Activated naive CD8-positive, alpha-beta T cell treated with anti-CD3 and anti-CD28 coated beads, Interleukin-2, amount 50 U/mL, for 16 hours (primary cell): ENCODE results near the gene PCDHB10.
"Not testable (repeated sequence)": the region's sequence is repeated elsewhere in the genome, so short reads cannot be mapped to it uniquely, and the experiment has no call there.

ENCODE experiments used
- DNase-seq: peaks from one replicate; pipeline ENCODE4 v3.0.0-alpha.2; 2020; ENCODE audit warnings: low read depth, low spot score

PCDHB10 gene

DNA sequence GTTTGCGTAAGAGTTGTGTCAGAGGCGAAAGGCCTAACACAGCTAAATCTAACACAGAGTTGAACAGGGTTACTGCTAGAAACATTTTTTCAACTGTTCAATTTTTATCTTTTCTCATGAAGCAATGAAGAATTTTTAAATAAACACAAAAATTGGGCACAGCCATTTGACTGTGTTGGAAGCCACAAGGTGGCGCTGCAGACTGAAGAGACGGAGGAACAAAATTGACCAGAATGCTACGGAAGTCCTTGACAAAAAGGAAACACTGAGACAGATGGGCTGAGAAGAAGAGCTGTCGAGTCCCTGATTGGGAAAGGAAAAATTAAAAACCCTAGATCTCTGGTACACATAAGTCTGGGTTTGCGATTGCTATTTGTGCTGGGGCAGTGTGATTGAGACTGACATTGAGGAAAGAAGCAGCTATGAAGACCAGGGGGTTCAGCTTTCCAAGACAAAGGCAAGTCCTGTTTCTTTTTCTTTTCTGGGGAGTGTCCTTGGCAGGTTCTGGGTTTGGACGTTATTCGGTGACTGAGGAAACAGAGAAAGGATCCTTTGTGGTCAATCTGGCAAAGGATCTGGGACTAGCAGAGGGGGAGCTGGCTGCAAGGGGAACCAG, 5.1 kb upstream of the PCDHB10 start, which contains the start of gene PCDHB9:
TSS of gene PCDHB9 (plus strand) at position 265 of the 616 bp plus-strand sequence. CDS start at position 423, 158 bp downstream.
- DNase-seq = no peak

DNA sequence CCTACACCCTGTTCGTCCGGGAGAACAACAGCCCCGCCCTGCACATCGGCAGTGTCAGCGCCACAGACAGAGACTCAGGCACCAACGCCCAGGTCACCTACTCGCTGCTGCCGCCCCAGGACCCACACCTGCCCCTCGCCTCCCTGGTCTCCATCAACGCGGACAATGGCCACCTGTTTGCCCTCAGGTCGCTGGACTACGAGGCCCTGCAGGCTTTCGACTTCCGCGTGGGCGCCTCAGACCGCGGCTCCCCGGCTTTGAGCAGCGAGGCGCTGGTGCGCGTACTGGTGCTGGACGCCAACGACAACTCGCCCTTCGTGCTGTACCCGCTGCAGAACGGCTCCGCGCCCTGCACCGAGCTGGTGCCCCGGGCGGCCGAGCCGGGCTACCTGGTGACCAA, 3.5 kb upstream of the PCDHB10 start:
- DNase-seq = not testable (repeated sequence)

DNA sequence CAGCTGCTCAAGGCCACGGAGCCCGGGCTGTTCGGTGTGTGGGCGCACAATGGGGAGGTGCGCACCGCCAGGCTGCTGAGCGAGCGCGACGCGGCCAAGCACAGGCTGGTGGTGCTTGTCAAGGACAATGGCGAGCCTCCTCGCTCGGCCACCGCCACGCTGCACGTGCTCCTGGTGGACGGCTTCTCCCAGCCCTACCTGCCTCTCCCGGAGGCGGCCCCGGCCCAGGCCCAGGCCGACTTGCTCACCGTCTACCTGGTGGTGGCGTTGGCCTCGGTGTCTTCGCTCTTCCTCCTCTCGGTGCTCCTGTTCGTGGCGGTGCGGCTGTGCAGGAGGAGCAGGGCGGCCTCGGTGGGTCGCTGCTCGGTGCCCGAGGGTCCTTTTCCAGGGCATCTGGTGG, 3.0 kb upstream of the PCDHB10 start:
- not testable (repeated sequence) for DNase-seq

DNA sequence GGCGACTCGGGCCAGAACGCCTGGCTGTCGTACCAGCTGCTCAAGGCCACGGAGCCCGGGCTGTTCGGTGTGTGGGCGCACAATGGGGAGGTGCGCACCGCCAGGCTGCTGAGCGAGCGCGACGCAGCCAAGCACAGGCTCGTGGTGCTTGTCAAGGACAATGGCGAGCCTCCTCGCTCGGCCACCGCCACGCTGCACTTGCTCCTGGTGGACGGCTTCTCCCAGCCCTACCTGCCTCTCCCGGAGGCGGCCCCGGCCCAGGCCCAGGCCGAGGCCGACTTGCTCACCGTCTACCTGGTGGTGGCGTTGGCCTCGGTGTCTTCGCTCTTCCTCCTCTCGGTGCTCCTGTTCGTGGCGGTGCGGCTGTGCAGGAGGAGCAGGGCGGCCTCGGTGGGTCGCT, 2.2 kb downstream of the PCDHB10 start:
- not testable (repeated sequence) for DNase-seq

DNA sequence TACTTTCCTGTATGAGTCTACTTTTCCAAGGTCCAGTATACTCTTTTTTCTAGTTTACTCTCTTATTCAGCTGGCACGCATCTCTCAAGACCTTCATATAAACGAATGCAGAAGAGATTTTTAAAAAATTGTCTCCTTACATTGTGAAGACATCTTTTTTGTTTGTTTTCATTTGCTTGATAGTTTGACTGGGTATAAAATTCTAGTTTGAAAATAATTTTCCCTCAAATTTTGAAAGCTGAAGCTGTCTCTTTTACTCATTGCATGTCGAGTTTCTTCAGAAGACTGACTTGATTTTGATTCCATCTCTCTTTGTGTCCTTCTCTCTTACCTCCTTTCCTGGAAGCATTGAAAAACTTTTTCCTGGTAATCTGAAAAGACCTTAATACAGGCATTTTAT, 4.2 kb downstream of the PCDHB10 start:
- DNase-seq = no peak

DNA sequence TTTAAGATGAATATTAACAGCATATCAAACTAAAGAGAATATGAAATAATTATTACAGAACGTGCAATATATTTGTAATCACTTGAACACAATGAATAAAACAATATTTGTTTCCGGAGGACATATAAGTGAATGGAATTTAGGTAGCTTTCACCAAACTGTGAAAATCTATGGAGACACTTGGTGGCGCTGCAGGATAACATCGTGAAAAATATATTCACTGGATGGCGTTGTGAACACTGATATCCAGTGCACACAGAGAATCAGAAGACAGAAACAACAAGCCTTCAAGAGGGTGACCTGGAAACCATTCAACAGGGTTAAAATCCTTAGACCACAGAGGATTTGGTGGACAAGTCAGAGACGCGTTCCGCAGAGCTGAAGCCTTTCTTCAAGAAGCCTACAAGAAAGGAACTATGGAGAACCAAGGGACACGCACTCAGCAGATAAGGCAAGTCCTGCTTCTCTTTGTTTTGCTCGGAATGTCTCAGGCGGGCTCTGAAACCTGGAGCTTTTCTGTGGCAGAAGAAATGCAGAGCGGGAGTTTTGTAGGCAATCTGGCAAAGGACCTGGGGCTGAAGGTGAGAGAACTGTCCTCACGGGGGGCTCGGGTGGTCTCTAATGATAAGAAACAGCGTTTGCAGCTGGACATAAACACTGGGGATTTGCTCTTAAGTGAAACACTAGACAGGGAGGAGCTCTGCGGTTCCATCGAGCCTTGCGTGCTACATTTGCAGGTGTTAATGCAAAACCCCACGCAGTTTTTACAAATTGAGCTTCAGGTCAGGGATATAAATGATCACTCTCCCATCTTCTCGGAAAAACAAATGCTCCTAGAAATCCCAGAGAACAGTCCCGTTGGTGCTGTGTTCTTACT, 7.4 kb downstream of the PCDHB10 start, which contains the start of gene PCDHB11:
TSS of gene PCDHB11 (plus strand) at position 269 of the 877 bp plus-strand sequence. CDS start at position 417, 148 bp downstream.
- DNase-seq = no peak

DNA sequence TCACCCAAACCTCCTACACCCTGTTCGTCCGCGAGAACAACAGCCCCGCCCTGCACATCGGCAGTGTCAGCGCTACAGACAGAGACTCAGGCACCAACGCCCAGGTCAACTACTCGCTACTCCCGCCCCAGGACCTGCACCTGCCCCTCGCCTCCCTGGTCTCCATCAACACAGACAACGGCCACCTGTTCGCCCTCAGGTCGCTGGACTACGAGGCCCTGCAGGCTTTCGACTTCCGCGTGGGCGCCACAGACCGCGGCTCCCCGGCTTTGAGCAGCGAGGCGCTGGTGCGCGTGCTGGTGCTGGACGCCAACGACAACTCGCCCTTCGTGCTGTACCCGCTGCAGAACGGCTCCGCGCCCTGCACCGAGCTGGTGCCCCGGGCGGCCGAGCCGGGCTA, 9.0 kb downstream of the PCDHB10 start:
- not testable (repeated sequence) for DNase-seq

DNA sequence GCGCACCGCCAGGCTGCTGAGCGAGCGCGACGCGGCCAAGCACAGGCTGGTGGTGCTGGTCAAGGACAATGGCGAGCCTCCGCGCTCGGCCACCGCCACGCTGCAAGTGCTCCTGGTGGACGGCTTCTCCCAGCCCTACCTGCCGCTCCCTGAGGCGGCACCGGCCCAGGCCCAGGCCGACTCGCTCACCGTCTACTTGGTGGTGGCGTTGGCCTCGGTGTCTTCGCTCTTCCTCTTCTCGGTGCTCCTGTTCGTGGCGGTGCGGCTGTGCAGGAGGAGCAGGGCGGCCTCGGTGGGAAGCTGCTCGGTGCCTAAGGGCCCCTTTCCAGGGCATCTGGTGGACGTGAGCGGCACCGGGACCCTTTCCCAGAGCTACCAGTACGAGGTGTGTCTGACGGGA, 9.5 kb downstream of the PCDHB10 start:
- DNase-seq = not testable (repeated sequence)

DNA sequence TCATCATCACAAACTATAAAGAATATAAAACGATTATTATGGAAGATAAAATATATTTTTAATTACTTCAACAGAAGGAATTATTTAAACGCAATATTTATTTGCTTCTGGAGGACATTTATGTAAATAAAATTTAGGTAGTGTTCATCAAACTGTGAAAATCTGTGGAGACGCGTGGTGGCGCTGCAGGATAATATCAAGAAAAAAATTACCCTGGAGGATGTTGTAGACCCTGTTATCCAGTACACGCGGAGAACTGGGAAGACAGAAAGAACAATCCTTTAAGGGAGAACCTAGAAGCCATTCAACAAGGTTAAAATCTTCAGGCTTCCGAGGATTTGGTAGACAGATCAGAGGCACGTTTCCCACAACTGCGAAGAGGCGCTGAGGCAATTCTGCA, 16.3 kb downstream of the PCDHB10 start, which contains the start of gene PCDHB12:
TSS of gene PCDHB12 (plus strand) at position 242 of the 400 bp plus-strand sequence. CDS start 189 bp downstream, outside the sequence.
- no peak for DNase-seq

DNA sequence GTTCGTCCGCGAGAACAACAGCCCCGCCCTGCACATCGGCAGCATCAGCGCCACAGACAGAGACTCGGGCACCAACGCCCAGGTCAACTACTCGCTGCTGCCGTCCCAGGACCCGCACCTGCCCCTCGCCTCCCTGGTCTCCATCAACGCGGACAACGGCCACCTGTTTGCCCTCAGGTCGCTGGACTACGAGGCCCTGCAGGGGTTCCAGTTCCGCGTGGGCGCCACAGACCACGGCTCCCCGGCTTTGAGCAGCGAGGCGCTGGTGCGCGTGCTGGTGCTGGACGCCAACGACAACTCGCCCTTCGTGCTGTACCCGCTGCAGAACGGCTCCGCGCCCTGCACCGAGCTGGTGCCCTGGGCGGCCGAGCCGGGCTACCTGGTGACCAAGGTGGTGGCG, 18.1 kb downstream of the PCDHB10 start:
- DNase-seq = not testable (repeated sequence)

DNA sequence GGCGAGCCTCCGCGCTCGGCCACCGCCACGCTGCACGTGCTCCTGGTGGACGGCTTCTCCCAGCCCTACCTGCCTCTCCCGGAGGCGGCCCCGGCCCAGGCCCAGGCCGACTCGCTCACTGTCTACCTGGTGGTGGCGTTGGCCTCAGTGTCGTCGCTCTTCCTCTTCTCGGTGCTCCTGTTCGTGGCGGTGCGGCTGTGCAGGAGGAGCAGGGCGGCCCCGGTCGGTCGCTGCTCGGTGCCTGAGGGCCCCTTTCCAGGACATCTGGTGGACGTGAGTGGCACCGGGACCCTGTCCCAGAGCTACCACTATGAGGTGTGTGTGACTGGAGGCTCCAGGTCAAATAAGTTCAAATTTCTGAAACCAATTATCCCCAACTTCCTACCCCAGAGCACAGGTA, 18.7 kb downstream of the PCDHB10 start:
- DNase-seq = not testable (repeated sequence)

DNA sequence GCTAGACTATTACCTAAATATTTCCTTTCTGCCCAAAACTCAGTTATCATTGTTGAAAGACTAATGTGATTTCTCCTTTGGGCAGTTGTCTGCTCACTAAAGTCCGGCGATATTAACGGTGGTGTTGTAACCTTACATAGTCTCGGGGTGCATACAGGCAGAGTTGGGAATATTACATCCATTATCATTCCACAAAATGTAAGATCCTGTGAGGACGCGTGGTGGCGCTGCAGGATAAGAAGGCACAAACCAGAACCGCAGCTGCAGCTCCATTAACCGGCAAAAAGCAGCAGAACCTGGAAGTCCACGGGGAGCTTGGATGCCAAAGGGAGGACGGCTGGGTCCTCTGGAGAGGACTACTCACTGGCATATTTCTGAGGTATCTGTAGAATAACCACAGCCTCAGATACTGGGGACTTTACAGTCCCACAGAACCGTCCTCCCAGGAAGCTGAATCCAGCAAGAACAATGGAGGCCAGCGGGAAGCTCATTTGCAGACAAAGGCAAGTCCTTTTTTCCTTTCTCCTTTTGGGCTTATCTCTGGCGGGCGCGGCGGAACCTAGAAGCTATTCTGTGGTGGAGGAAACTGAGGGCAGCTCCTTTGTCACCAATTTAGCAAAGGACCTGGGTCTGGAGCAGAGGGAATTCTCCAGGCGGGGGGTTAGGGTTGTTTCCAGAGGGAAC, 21.6 kb downstream of the PCDHB10 start, which contains the start of gene PCDHB13:
TSS of gene PCDHB13 (plus strand) at position 264 of the 684 bp plus-strand sequence. CDS start at position 469, 205 bp downstream.
- not testable (repeated sequence) for DNase-seq

DNA sequence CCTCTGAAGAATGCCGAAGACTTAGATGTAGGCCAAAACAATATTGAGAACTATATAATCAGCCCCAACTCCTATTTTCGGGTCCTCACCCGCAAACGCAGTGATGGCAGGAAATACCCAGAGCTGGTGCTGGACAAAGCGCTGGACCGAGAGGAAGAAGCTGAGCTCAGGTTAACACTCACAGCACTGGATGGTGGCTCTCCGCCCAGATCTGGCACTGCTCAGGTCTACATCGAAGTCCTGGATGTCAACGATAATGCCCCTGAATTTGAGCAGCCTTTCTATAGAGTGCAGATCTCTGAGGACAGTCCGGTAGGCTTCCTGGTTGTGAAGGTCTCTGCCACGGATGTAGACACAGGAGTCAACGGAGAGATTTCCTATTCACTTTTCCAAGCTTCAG, 22.4 kb downstream of the PCDHB10 start:
- DNase-seq = not testable (repeated sequence)

DNA sequence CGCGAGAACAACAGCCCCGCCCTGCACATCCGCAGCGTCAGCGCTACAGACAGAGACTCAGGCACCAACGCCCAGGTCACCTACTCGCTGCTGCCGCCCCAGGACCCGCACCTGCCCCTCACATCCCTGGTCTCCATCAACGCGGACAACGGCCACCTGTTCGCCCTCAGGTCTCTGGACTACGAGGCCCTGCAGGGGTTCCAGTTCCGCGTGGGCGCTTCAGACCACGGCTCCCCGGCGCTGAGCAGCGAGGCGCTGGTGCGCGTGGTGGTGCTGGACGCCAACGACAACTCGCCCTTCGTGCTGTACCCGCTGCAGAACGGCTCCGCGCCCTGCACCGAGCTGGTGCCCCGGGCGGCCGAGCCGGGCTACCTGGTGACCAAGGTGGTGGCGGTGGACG, 23.4 kb downstream of the PCDHB10 start:
- not testable (repeated sequence) for DNase-seq

DNA sequence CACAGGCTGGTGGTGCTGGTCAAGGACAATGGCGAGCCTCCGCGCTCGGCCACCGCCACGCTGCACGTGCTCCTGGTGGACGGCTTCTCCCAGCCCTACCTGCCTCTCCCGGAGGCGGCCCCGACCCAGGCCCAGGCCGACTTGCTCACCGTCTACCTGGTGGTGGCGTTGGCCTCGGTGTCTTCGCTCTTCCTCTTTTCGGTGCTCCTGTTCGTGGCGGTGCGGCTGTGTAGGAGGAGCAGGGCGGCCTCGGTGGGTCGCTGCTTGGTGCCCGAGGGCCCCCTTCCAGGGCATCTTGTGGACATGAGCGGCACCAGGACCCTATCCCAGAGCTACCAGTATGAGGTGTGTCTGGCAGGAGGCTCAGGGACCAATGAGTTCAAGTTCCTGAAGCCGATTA, 23.9 kb downstream of the PCDHB10 start:
- DNase-seq = not testable (repeated sequence)

DNA sequence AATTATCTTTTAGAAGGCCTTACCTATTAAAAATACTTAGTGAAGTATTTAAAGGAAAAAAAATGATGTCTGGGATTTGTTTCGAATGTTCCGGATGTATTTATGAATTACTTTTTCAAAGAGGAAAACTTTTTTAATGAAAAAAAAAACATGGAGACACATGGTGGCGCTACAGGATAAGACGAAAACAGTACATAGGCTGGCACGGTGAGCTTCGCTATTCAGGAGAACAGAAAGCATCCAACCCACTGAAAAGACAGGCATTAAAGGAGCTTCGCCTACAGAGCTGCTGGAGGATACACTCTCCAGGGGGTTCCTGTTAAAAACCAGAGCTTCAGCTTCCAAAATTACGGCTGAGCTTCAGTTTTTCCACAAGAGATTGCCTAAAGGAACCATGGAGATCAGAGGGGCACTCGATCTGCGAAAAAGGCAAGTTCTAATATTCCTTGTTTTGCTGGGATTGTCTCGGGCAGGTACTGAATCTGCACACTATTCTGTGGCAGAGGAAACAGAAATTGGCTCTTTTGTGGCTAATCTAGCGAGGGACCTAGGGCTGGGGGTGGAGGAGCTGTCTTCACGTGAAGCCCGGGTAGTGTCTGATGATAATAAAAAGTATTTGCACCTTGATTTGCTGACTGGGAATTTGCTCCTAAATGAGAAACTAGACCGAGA, 31.1 kb downstream of the PCDHB10 start, which contains the start of gene PCDHB14:
TSS of gene PCDHB14 (plus strand) at position 232 of the 672 bp plus-strand sequence. CDS start at position 395, 163 bp downstream.
- DNase-seq = no peak

DNA sequence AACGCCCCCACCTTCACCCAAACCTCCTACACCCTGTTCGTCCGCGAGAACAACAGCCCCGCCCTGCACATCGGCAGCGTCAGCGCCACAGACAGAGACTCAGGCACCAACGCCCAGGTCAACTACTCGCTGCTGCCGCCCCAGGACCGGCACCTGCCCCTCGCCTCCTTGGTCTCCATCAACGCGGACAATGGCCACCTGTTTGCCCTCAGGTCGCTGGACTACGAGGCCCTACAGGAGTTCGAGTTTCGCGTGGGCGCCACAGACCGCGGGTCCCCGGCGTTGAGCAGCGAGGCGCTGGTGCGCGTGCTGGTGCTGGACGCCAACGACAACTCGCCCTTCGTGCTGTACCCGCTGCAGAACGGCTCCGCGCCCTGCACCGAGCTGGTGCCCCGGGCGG, 32.7 kb downstream of the PCDHB10 start:
- DNase-seq = not testable (repeated sequence)

DNA sequence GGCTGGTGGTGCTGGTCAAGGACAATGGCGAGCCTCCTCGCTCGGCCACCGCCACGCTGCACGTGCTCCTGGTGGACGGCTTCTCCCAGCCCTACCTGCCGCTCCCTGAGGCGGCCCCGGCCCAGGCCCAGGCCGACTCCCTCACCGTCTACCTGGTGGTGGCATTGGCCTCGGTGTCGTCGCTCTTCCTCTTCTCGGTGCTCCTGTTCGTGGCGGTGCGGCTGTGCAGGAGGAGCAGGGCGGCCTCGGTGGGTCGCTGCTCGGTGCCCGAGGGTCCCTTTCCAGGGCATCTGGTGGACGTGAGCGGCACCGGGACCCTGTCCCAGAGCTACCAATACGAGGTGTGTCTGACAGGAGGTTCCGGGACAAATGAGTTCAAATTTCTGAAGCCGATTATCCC, 33.3 kb downstream of the PCDHB10 start:
- DNase-seq = not testable (repeated sequence)

DNA sequence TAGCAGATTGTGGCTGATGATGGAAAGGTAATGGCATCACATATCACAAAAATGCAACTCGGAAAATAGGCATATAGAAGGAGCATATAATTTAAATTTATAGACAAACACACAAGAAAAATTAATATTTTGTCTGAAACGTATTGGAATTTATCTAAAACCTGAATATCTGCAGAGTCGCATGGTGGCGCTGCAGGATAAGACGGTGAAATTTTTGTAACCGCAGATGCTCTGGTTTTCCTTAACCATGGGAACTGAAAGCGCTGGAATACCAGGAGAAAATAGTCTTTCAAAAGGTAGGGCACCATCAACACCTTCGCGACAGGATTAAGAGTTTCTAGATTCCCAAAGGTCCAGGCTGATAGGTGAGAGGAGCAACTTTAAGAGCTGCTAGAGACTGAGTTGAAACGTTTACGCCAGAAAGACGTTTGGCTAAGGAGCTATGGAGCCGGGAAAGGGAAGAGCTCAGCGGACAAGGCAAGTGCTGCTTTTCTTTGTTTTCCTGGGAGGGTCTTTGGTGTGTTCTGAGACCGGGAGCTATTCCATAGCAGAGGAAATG, 42.0 kb downstream of the PCDHB10 start:
- no peak for DNase-seq

DNA sequence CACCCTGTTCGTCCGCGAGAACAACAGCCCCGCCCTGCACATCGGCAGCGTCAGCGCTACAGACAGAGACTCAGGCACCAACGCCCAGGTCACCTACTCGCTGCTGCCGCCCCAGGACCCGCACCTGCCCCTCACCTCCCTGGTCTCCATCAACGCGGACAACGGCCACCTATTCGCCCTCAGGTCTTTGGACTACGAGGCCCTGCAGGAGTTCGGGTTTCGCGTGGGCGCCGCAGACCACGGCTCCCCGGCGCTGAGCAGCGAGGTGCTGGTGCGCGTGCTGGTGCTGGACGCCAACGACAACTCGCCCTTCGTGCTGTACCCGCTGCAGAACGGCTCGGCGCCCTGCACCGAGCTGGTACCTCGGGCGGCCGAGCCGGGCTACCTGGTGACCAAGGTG, 43.8 kb downstream of the PCDHB10 start:
- not testable (repeated sequence) for DNase-seq
